Activated CD8-positive, alpha-beta T cell treated with anti-CD3 and anti-CD28 coated beads for 36 hours (primary cell): Measurements from ENCODE around the gene SRPK2. TPM values are rescaled to one million over a fixed set of nuclear protein-coding genes. Genes with fewer than 3 reads are reported as not detected.
"Not testable (repeated sequence)": the region's sequence is repeated elsewhere in the genome, so short reads cannot be mapped to it uniquely, and the experiment has no call there.

Experiments
- ATAC-seq: fragments of 200-7000 bp; cut with Tn5 transposase; one replicate; pipeline ENCODE4 v1.10.0; 2021; ENCODE audit warnings: mild to moderate bottlenecking, moderate library complexity
- CTCF ChIA-PET: fragments of 350-600 bp; sonication (Branson Sonifier 250); formaldehyde crosslinking; loops from one replicate; lab custom pipeline; 2021; ENCODE audit warnings: antibody characterized with exemption; lab: Charles Lee
- POLR2A ChIA-PET: fragments of 350-600 bp; sonication (Branson Sonifier 250); formaldehyde crosslinking; loops from one replicate; lab custom pipeline; 2021; ENCODE audit warnings: antibody characterized with exemption; lab: Charles Lee
- DNase-seq: peaks from one replicate; pipeline ENCODE4 v3.0.0-alpha.2; 2020
- H3K27ac Mint-ChIP-seq: one replicate; pipeline ENCODE4 v1.8.0; 2021; ENCODE audit warnings: mild to moderate bottlenecking, mixed read lengths
- H3K27me3 Mint-ChIP-seq: one replicate; pipeline ENCODE4 v1.8.0; 2021; ENCODE audit warnings: mixed read lengths
- H3K36me3 Mint-ChIP-seq: one replicate; pipeline ENCODE4 v1.8.0; 2021; ENCODE audit warnings: low read depth, mixed read lengths
- H3K4me1 Mint-ChIP-seq: one replicate; pipeline ENCODE4 v1.8.0; 2021; ENCODE audit warnings: low read depth, mixed read lengths
- H3K4me3 Mint-ChIP-seq: one replicate; pipeline ENCODE4 v1.8.0; 2021; ENCODE audit warnings: mild to moderate bottlenecking, moderate library complexity, mixed read lengths
- H3K9me3 Mint-ChIP-seq: one replicate; pipeline ENCODE4 v1.8.0; 2021; ENCODE audit warnings: mixed read lengths
- intact Hi-C: fragments of 100-400 bp; cut with micrococcal nuclease; formaldehyde crosslinking; loops from one replicate; pipeline ENCODE4 v1.10.0; 2022
- total RNA-seq, 2 experiments: library from RNA; stranded (reverse); gene quantifications; one replicate each; pipeline ENCODE4 v1.2.3, GENCODE V29; 2021
- TF ChIP-seq, protein P1 (sequence below): fragments of 200-600 bp; IDR thresholded peaks from one replicate; pipeline ENCODE4 v1.8.0; 2022; ENCODE audit warnings: antibody characterized with exemption, mild to moderate bottlenecking

The SRPK2 gene
- total RNA-seq, result 10 to 100 TPM; 32.9 to 33.5 TPM

- peaks cover 33% of the 10 kb centered on the region for H3K4me1 Mint-ChIP-seq
- H3K4me3 Mint-ChIP-seq, result peak within 1 kb of the TSS; percentile 89
- peaks cover 8% of the 10 kb centered on the region for H3K36me3 Mint-ChIP-seq
- DNase-seq, result peak; percentile 81
- peak; percentile 85 for ATAC-seq
- CTCF ChIA-PET, result interaction anchor here (1.0 kb wide), 1 partner anchor 41 kb away, joined by 3 read pairs; no protein-coding TSS in a partner anchor
- intact Hi-C loops, result no loop called here
- H3K27ac Mint-ChIP-seq, result peak within 1 kb of the TSS; percentile 88
- no peaks in the 10 kb centered on the region for H3K27me3 Mint-ChIP-seq
- TF ChIP-seq, protein P1, sequence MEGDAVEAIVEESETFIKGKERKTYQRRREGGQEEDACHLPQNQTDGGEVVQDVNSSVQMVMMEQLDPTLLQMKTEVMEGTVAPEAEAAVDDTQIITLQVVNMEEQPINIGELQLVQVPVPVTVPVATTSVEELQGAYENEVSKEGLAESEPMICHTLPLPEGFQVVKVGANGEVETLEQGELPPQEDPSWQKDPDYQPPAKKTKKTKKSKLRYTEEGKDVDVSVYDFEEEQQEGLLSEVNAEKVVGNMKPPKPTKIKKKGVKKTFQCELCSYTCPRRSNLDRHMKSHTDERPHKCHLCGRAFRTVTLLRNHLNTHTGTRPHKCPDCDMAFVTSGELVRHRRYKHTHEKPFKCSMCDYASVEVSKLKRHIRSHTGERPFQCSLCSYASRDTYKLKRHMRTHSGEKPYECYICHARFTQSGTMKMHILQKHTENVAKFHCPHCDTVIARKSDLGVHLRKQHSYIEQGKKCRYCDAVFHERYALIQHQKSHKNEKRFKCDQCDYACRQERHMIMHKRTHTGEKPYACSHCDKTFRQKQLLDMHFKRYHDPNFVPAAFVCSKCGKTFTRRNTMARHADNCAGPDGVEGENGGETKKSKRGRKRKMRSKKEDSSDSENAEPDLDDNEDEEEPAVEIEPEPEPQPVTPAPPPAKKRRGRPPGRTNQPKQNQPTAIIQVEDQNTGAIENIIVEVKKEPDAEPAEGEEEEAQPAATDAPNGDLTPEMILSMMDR, result no peak
- H3K9me3 Mint-ChIP-seq, result no peaks in the 10 kb centered on the region
- POLR2A ChIA-PET, result interaction anchor here (0.7 to 1.2 kb wide), 3 partner anchors 91 to 150 kb away, joined by 3 read pairs; partner anchors contain the start of gene RINT1
Measured at GRCh38 chr7:105388356-105389087, at the start of gene SRPK2. TSS of gene SRPK2 (minus strand) at chr7:105388921.

DNA sequence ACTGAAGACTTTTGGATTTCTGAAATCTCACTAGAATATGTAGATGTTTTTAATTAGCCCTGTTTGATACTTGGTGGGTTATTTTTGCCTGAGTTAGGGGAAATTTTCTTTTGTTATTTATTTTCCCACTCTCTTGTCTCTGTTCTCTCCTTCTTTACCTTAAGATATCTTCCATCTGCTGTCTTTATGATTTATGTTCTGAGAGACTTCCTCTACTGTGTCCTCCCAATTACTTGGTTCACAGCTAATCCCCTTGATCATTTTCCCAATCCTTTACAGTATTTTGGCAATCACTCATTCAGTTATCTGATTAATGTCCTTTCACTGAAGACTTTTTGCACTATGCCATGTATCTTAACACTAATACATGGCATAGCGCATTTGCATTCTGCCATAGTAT is 49.5 kb upstream of the SRPK2 start:
- no peaks in the 10 kb centered on the region for H3K36me3 Mint-ChIP-seq
- TF ChIP-seq, protein P1, result no peak
- H3K4me1 Mint-ChIP-seq, result no peaks in the 10 kb centered on the region
- ATAC-seq (no peak), DNase-seq (no peak)
- no peak overlapping the region for H3K27ac Mint-ChIP-seq
- intact Hi-C loops, result no loop called here
- ChIA-PET POLR2A (no interaction called here), CTCF (interaction anchor here (1.2 kb wide), 1 partner anchor 8 kb away, joined by 5 read pairs; no protein-coding TSS in a partner anchor)
- no peaks in the 10 kb centered on the region for H3K27me3 Mint-ChIP-seq
- no peak overlapping the region for H3K4me3 Mint-ChIP-seq
- H3K9me3 Mint-ChIP-seq, result no peaks in the 10 kb centered on the region

GRCh38 chr7:105437356-105437755 is 48.6 kb upstream of the SRPK2 start:
- DNase-seq, POLR2A ChIA-PET, intact Hi-C loops, ATAC-seq, H3K27ac Mint-ChIP-seq, H3K36me3 Mint-ChIP-seq, H3K4me3 Mint-ChIP-seq, H3K9me3 Mint-ChIP-seq, H3K4me1 Mint-ChIP-seq, CTCF ChIA-PET, H3K27me3 Mint-ChIP-seq: not testable (repeated sequence)

GRCh38 chr7:105429746-105430612 is 41.3 kb upstream of the SRPK2 start:
- POLR2A ChIA-PET, result no interaction called here
- DNase-seq, result peak; percentile 77
- intact Hi-C loops, result no loop called here

DNA sequence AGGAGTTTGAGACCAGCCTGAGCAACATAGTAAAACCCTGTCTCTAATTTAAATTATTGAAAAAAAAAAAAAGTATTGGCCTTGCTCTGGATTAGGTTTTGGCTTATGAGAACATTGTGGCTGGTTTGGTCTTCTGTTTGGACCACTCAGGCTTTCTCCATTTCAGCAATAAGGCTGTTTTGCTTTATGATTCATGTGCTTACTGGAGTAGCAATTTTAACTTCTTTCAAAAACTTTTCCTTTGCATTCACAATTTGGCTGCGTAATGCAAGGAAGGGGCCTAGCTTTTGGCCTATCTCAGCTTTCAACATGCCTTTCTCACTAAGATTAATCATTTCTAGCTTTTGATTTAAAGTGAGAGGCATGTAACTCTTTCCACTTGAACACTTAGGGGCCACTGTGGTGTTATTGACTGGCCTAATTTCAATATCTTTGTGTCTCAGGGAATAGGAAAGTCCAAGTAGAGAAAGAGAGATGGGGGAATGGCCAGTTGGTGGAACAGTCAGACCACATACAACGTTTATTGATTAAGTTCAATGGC is 38.0 kb upstream of the SRPK2 start:
- TF ChIP-seq, protein P1, result no peak
- intact Hi-C loops, result no loop called here
- Mint-ChIP-seq H3K4me3 (no peak overlapping the region), H3K27me3 (no peaks in the 10 kb centered on the region), H3K9me3 (no peaks in the 10 kb centered on the region), H3K27ac (peak overlapping the region; percentile 53), H3K36me3 (no peaks in the 10 kb centered on the region), H3K4me1 (peaks cover 12% of the 10 kb centered on the region)
- DNase-seq, result peak; percentile 13
- ChIA-PET POLR2A (no interaction called here), CTCF (interaction anchor here (0.7 to 1.4 kb wide), 3 partner anchors 17 to 445 kb away, joined by 3 to 4 read pairs (median 3); no protein-coding TSS in a partner anchor)
- ATAC-seq, result peak; percentile 71

More at GRCh38 chr7:105429746-105430612, 41.3 kb upstream of the SRPK2 start:
- H3K27me3 Mint-ChIP-seq, result no peaks in the 10 kb centered on the region
- no peak overlapping the region for H3K4me3 Mint-ChIP-seq
- no peaks in the 10 kb centered on the region for H3K36me3 Mint-ChIP-seq
- H3K4me1 Mint-ChIP-seq, result peaks cover 12% of the 10 kb centered on the region
- no peak overlapping the region for H3K27ac Mint-ChIP-seq
- no peaks in the 10 kb centered on the region for H3K9me3 Mint-ChIP-seq
- CTCF ChIA-PET, result interaction anchor here (0.6 to 1.8 kb wide), 19 partner anchors 9 to 508 kb away, joined by 3 to 6 read pairs (median 3); partner anchors contain the start of gene RINT1
- TF ChIP-seq, protein P1, result peak; percentile 65
- peak; percentile 56 for ATAC-seq
